ENCODE measurements around the gene AKT1S1.

Gene AKT1S1

GRCh38 chr19:49877020-49877878 lies at the start of gene AKT1S1, which contains the start of gene TBC1D17:
Gene AKT1S1, minus strand, starts transcription at chr19:49877355. Its CDS starts 4,060 bp downstream, at chr19:49873295.
Gene TBC1D17, plus strand, starts transcription at chr19:49877702. Its CDS starts 22 bp downstream, at chr19:49877724.
- no peak for TF ChIP-seq GATA2 (IDR thresholded peaks at IDR 0.05; ENCODE audit: low read depth, low read length)
- no peak for TF ChIP-seq GATA3 (IDR thresholded peaks at IDR 0.05; ENCODE audit: low read depth, low read length)

GRCh38 chr19:49926515-49926914 lies 49.4 kb upstream of the AKT1S1 start:
- TF ChIP-seq GATA3 (IDR thresholded peaks at IDR 0.05; ENCODE audit: low read depth, low read length) (no peak), GATA2 (IDR thresholded peaks at IDR 0.05; ENCODE audit: low read depth, low read length) (no peak)

GRCh38 chr19:49925486-49925885 lies 48.3 kb upstream of the AKT1S1 start:
- no peak for TF ChIP-seq GATA2 (IDR thresholded peaks at IDR 0.05; ENCODE audit: low read depth, low read length)
- no peak for TF ChIP-seq GATA3 (IDR thresholded peaks at IDR 0.05; ENCODE audit: low read depth, low read length)

- TF ChIP-seq GATA2 (IDR thresholded peaks at IDR 0.05; ENCODE audit: low read depth, low read length) (no peak), GATA3 (IDR thresholded peaks at IDR 0.05; ENCODE audit: low read depth, low read length) (no peak)
Measured at GRCh38 chr19:49924004-49924880, 47.1 kb upstream of the AKT1S1 start.

- TF ChIP-seq GATA2 (IDR thresholded peaks at IDR 0.05; ENCODE audit: low read depth, low read length) (no peak), GATA3 (IDR thresholded peaks at IDR 0.05; ENCODE audit: low read depth, low read length) (no peak)
Measured at GRCh38 chr19:49923055-49924003, 46.2 kb upstream of the AKT1S1 start.

DNA sequence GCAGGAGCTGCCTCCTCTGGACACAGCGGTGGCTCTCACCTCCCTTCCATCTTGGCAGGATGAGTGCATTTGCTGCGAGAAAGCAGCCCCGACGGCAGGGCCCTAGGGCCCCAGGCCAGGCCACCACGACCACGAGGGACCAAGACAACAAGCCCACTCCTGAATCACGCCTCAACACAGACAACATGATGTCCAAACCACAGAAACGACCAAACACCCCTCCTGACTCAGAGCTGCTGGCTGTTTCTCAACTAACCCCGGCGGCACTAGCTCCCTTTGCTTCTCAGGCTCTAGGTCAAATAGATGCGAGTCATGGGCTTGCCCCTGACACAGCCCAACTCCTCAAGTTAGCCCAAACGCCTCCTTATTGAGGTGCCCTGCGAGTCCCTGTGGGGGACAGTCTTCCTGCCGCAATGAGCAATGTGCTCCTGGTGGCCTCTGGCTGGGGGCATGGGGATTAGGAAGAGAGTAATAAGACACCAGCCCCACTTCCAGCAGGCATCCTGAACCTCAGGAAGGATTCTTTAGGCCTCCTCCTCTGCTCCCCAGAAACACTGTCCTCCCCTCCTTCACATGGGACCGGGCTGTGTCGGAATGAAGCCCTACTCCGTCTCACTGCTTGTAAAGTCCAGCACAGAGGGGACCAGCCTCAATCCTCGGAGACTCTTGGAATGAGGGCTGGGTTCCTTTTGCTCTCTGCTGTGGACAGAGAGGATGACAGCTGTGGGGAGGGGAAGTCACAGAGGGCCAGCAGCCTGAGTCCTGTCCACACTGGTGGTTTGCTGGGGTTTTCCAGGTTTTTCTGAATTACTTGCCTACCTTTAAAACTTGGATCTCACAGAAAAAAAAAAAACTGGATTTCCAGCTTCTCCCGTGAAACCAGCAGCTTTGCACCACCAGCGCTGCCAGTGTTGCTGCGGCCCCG lies 45.0 kb upstream of the AKT1S1 start:
- TF ChIP-seq GATA3 (IDR thresholded peaks at IDR 0.05; ENCODE audit: low read depth, low read length), result no peak
- no peak for TF ChIP-seq GATA2 (IDR thresholded peaks at IDR 0.05; ENCODE audit: low read depth, low read length)

- TF ChIP-seq GATA2 (IDR thresholded peaks at IDR 0.05; ENCODE audit: low read depth, low read length) (no peak), GATA3 (IDR thresholded peaks at IDR 0.05; ENCODE audit: low read depth, low read length) (no peak)
Measured at GRCh38 chr19:49920624-49921363, 43.6 kb upstream of the AKT1S1 start.

DNA sequence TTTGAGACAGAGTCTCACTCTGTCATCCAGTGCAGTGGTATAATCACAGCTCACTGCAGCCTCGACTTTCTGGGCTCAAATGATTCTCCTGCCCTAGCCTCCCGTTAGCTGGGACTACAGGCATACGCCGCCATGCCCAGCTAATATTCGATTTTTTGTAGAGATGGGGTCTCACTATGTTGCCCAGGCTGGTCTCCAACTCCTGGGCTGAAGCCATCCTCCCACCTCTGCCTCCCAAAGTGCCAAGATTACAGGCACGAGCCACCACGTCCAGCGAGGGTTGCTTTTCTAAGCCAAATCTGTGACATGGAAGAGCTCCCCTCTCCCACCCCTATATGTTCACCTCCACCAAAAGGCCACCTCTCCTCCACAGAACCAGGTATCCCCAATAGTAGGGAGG lies 40.9 kb upstream of the AKT1S1 start:
- TF ChIP-seq GATA2 (IDR thresholded peaks at IDR 0.05; ENCODE audit: low read depth, low read length) (no peak), GATA3 (IDR thresholded peaks at IDR 0.05; ENCODE audit: low read depth, low read length) (no peak)

- TF ChIP-seq GATA2 (IDR thresholded peaks at IDR 0.05; ENCODE audit: low read depth, low read length) (no peak), GATA3 (IDR thresholded peaks at IDR 0.05; ENCODE audit: low read depth, low read length) (no peak)
Measured at GRCh38 chr19:49916839-49917733, 39.9 kb upstream of the AKT1S1 start.

GRCh38 chr19:49915271-49915670 lies 38.1 kb upstream of the AKT1S1 start:
- no peak for TF ChIP-seq GATA3 (IDR thresholded peaks at IDR 0.05; ENCODE audit: low read depth, low read length)
- TF ChIP-seq GATA2 (IDR thresholded peaks at IDR 0.05; ENCODE audit: low read depth, low read length), result no peak

GRCh38 chr19:49913720-49914119 lies 36.6 kb upstream of the AKT1S1 start:
- TF ChIP-seq GATA2 (IDR thresholded peaks at IDR 0.05; ENCODE audit: low read depth, low read length) (no peak), GATA3 (IDR thresholded peaks at IDR 0.05; ENCODE audit: low read depth, low read length) (no peak)
